Measurements from ENCODE around the gene PTP4A2. TPM values are rescaled to one million over a fixed set of nuclear protein-coding genes. Genes with fewer than 3 reads are reported as not detected.
A peak's percentile ranks its signal among the peaks of the same experiment; 100 is the strongest.

PTP4A2 gene
- 100 to 1,000 TPM in 4 of 6 donors, 10 to 100 TPM in 2; 71.6 to 279 (median 148) TPM for total RNA-seq

DNA sequence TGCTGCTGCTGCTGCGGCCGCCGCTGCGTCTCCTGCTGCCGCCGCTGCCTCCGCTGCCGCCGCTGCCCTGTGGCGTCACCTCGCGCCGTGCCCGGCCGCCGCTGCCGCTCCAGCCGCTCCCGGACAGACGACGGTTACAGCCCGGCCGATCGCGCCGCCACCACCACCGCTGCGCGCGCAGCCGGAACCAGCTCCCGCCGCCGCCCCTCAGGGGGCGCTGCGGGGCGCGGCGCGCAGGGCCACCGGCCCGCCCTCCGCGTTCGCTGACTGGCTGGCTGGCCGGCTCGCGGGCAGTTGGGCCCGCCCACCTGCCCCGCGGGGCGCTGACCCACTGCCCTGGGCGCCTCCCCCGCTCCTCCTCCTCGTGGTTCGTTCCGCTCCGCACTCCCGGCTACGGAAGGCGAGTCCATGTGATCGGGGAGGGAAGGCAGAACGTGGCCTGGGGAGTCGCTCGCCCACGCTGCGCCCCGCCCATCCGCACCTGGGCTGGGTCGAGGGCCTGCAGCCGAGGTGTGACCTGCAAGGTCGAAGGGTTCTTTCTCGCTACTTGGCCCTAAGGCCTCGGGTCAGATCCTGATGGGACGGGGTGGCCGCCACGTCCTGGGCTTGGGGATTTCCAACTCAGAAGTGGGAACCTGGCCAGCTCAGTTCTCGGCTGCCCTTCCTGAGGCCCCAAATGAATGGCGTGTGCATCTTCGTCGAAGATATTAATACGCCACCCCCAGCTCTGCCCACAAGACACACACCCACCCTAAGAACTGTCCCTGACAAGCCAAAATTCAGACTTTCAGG lies at the start of gene PTP4A2:
PTP4A2 (minus strand) TSS at position 185 of the 792 bp plus-strand sequence. CDS start 19,303 bp downstream, outside the sequence.
- no peaks in the 10 kb centered on the region for H3K9me3 ChIP-seq
- peak within 1 kb of the TSS; percentile 97 to 99 (median 98) for H3K27ac ChIP-seq
- ATAC-seq (ENCODE audit: low FRiP score in 2 of 2): peak; percentile 97
- 0 to 3% methylated on average over 19 to 32 of the region's 82 CpGs for WGBS, 2 donors
- peak; percentile 97 to 98 for DNase-seq
- H3K27me3 ChIP-seq: no peaks in the 10 kb centered on the region
- peak within 1 kb of the TSS; percentile 53 to 81 (median 72) for H3K4me3 ChIP-seq
- TF ChIP-seq EP300 (IDR thresholded peaks at IDR 0.05): peak in 1 of 4 donors; percentile 48
- peak; percentile 78 to 87 for TF ChIP-seq POLR2AphosphoS5 (IDR thresholded peaks at IDR 0.05)
- peak in 3 of 4 donors; percentile 89 to 99 (median 96) for TF ChIP-seq POLR2A (IDR thresholded peaks at IDR 0.05)
- TF ChIP-seq CTCF (IDR thresholded peaks at IDR 0.05): peak; percentile 78 to 99 (median 98)
- H3K36me3 ChIP-seq: no peaks in the 10 kb centered on the region
- peaks cover 57 to 82% (median 73%) of the 10 kb centered on the region in 4 donors for H3K4me1 ChIP-seq

- H3K4me1 ChIP-seq: peaks cover 6 to 18% (median 14%) of the 10 kb centered on the region in 4 donors
- no peak overlapping the region for H3K27ac ChIP-seq
- H3K9me3 ChIP-seq: no peaks in the 10 kb centered on the region
- WGBS, 2 donors: 80% methylated on average over 9 of the region's 9 CpGs
- TF ChIP-seq POLR2AphosphoS5 (IDR thresholded peaks at IDR 0.05) (no peak), CTCF (IDR thresholded peaks at IDR 0.05) (no peak), POLR2A (IDR thresholded peaks at IDR 0.05) (no peak), EP300 (IDR thresholded peaks at IDR 0.05) (no peak)
- ATAC-seq (ENCODE audit: low FRiP score in 2 of 2) (no peak), DNase-seq (no peak)
- H3K27me3 ChIP-seq: no peaks in the 10 kb centered on the region
- no peak overlapping the region for H3K4me3 ChIP-seq
- H3K36me3 ChIP-seq: no peaks in the 10 kb centered on the region
Observed at GRCh38 chr1:31987135-31987619, 49.0 kb upstream of the PTP4A2 start.

DNA sequence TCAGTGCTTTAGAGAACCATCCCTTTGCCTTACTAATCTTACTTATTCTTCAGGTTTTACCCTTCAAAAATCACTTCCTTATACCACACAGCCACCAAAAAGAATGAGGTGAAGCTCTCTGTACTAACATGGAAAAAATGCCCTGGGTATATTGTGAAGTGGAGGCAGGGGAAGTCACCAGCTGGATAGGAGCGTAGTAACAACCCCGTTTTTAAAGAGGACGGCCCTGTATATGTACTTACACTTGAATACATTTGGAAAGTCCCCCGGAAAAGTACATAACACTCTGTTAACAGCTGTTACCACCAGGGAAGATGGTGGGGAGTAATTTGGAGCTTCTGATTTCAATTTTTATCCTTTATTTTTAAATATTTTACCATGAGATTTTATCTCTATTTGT lies 47.3 kb upstream of the PTP4A2 start:
- WGBS, 2 donors: 18 to 28% methylated on average over 4 of the region's 4 CpGs
- Histone ChIP-seq H3K4me1 (peaks cover 14 to 22% (median 17%) of the 10 kb centered on the region in 4 donors), H3K27me3 (no peaks in the 10 kb centered on the region), H3K27ac (peak overlapping the region; percentile 13 to 46 (median 34)), H3K4me3 (no peak overlapping the region), H3K9me3 (no peaks in the 10 kb centered on the region), H3K36me3 (no peaks in the 10 kb centered on the region)
- no peak for TF ChIP-seq EP300 (IDR thresholded peaks at IDR 0.05)
- TF ChIP-seq POLR2A (IDR thresholded peaks at IDR 0.05): no peak
- no peak for TF ChIP-seq CTCF (IDR thresholded peaks at IDR 0.05)
- TF ChIP-seq POLR2AphosphoS5 (IDR thresholded peaks at IDR 0.05): no peak
- no peak for ATAC-seq (ENCODE audit: low FRiP score in 2 of 2)
- DNase-seq: no peak

DNA sequence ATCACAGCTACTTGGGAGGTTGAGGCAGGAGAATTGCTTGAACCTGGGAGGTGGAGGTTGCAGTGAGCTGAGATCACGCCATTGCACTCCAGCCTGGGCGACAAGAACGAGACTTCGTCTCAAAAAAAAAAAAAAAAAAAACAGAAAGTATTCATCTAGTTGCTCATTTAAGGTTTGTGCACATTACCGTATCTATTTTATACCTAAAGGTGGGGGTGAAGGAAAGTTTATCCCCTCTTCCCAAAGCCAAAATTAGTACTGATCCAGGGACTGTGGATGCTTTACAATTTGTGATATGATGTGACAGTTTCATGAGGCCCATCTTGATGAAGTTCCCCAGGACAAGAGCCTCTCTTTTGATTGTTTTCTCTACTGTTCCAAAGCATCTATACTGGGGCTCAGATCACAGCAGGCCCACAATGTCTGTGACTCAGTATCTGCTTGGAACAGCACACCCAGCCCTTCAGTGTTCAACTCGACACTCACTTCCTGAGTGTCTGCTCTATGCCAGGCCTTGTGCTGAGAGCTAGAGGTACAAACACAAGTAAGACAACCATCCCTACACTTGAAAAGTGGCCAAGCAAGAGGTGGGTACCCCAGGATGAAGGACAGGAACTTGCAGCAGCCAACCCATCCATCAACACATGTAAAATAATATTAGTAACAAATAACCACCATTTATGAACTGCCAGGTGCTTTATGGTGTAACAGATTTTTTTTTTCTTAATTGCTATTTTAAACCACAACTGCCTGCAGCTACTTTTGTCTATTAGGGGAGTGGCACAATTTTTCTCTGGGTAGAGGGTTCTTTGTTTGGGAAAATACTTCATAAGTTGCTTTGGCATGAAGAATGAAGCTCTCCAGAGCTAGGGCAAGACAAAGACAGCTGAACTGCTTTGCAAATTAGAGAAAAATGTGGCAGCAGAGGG lies 46.5 kb upstream of the PTP4A2 start:
- H3K27me3 ChIP-seq: no peaks in the 10 kb centered on the region
- peaks cover 14 to 22% (median 17%) of the 10 kb centered on the region in 4 donors for H3K4me1 ChIP-seq
- 78 to 80% methylated on average over 6 of the region's 6 CpGs for WGBS, 2 donors
- no peaks in the 10 kb centered on the region for H3K36me3 ChIP-seq
- peak in 1 of 2 donors; percentile 33 for DNase-seq
- no peak for TF ChIP-seq EP300 (IDR thresholded peaks at IDR 0.05)
- TF ChIP-seq POLR2A (IDR thresholded peaks at IDR 0.05): no peak
- TF ChIP-seq POLR2AphosphoS5 (IDR thresholded peaks at IDR 0.05): no peak
- no peak for TF ChIP-seq CTCF (IDR thresholded peaks at IDR 0.05)
- no peaks in the 10 kb centered on the region for H3K9me3 ChIP-seq
- peak overlapping the region; percentile 13 to 46 (median 34) for H3K27ac ChIP-seq
- no peak overlapping the region for H3K4me3 ChIP-seq
- no peak for ATAC-seq (ENCODE audit: low FRiP score in 2 of 2)

Measured in upper lobe of left lung (tissue), 6 donors.